Measurements from ENCODE around the gene S1PR3.

S1PR3 gene

DNA sequence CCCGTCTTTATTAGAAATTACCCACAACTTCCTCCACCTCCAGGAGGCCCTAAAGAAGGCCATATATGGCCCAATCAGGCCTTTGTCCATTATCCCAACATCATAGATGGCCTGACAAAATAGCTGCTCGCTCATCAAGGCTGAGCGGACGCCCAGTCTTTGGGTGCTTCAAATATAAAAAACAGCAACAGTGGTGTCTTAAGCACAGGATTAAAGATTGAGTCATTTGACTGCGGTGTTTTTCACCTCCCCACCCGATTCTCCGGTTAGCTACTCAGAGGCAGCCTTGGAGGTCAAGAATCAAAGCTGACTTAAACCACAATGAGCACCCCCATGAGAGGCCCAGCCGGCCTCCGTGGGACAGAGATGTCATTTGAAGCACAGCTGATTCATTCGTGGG, 18.8 kb downstream of the S1PR3 start:
- DNase-seq, result no peak

DNA sequence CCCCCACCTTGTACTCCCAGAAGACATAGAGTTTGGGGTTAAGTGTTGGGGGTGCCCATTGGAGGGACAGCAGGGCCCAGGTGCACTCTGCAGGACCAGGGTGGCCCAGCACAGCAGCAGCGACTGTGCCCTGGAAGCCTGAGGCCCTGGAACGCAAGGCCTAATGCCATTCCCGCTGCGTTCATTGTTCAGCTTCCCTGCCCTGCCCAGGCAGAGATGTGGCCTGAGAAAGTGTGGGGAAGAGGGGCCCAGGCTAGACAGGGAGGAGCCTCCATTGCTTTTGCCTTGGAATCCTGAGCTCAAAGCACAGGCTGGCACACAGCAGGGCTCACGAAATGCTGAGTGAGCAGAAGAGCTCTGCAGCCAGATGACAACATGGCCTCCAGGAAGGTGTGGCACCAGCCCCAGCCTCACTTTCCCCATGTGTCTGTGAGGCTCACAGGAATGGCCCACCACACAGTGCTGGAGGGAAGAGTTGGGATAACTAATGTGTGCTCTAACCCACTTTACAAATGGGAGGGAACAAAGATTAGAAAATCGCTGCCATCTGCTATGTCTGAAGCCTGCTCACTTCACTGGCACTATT, 19.4 kb downstream of the S1PR3 start:
- no peak for DNase-seq

DNA sequence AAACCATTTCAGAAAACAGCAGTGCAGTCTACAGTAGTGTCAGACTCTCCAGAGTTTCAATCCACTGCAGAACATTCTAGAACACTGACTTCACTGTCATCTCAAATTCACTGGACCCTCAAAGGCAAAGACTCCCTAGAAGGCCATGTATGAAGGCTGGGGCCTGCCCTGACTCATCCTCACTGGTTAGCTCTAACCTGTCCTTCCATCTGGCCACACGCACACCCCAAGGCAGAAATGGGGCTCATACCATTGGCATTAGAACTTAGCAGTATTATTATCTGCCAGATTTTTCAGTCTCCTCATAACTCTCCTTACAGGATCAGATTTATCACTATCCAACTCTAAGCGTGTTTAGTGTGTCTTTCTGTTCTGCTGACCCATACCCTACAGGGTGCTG, 20.4 kb downstream of the S1PR3 start:
- DNase-seq, result no peak

DNA sequence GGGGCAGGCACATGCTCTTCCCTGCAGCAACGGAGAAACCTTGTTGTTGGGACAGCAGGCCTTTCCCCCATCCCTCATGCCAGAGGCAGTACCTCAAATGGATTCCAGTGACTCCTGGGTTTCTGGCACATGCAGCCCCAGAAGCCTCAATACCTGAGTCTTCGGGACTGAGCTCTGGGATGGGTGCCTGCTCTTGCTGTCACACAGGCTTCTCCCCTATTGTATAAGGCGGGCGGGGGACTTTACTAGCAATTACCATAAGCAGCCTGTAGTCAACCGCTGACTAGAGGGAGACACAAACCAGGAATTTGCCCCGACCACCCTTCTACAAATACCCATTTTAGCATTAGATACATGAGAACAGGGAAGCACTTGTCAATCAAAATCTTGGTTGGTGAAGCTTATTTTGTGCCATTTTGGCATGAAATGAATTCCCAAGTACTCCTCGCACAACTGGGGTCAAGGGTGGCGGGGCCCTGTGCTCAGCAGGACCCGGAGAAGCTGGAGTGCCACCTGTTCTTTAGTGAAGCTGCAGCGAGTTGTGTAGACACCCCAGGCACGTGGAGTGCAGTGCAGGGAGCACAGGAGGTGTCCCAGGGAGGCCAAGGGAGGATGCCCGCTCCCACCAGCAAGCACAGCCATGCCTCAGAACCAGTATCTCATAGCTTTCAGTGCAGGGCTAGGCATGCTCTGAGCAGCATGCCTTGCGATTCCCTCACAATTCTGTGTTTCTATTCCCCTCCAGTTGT, 21.2 kb downstream of the S1PR3 start:
- no peak for DNase-seq

DNA sequence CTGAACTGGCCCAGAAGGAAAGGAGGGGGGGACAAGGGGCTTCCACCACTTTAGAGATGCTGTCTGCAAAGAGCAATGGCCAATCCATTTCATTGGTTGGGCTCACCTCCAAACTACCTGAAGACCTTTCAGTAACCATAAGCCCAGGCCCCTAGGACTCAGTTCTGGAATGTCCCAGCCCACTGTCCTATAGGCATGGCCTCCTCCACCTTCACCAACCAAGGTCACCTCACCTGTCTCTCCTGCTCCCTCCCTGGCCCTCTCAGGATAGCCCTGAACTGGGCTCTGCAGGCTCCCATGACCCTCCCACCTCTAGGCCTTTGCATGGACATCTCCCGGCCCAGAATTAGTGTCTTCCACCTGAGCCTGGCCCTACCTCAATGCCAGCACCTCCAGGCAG, 22.4 kb downstream of the S1PR3 start:
- no peak for DNase-seq

DNA sequence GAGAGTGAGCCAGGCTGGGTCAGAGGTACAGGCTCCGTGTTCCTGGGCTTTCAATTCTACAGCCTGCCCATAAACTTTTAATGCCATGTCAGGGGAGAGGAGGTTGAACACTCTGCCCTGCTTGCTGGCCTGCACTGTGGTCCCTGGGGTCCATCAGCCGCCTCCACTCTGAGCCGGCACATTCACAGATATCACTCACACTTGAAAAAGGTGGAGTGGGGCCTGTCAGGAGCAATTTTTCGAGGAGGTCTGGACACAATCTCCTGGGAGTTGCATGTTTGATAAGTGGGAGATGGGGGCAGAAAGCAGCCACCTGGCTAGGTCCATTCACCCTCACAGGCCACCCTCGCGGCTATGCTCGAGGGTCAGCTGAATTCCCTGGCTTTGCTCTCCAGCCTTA, 22.9 kb downstream of the S1PR3 start:
- no peak for DNase-seq

DNA sequence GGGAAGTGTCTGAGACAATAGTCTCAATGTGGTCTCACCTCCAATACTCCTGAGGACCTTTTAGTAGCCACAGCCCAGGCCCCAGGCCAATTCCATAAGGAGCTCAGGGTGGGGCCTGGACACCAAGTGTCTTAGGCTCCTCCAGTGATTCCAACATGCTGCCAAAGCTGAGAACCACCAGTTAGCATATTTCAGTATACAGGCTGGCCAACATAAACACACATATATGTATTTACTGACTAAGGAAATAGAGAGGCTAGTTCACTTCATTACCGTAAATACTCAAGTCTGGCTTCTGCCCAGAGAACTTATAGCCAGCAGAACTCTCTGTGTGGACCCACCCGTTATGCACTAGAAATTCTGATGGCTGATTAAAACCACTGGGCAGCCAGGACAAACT, 24.1 kb downstream of the S1PR3 start:
- no peak for DNase-seq

DNA sequence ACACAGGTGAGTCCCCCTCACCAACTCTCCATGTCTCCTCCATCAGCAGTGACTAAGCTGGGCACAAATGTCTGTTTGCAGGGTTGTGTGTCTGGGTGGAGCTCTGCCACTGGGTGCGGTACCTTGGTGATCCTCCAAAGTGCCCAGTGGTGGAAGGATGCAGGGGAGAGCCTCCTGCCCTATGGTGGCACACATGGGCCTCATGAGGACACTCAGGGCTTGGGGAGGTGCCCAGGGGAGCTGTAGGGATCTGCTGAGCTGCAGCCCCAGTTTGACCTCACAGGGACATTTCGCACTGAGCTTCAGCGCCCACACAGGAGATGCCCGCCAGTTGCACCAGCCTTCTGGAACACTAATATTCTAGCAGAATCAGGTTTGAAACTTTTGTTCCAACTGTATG, 29.5 kb downstream of the S1PR3 start:
- DNase-seq, result no peak

DNA sequence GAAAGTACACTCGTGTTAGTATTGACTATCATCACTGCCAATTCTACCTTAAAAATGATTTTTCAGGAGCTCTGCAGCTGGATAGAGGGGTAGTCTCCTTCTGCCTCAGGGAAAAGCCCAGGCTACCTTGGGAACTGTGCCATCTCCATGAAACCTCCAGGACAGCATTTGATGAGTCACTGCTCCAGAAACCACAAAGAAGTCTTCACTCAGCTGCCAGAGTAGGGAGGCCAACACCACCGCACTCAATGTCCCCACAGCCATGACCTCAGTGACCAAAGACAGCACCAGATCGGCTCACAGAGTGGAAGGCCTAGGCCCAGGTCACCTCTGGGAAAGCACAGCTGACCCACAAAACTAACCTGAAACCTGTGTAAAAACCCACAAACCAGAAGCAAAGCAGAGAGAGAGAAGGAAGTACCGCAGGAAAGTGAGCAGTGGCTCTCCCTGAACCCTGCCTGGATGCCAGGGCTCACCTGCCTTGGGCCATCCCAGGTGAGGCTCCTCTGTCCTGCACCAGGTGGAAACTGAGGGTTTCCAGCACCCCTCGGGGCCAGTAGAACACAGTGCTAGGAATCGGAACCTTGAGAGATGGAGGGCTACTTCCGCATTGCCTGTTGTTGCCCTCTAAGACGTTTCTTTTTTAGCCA, 30.0 kb downstream of the S1PR3 start:
- no peak for DNase-seq

DNA sequence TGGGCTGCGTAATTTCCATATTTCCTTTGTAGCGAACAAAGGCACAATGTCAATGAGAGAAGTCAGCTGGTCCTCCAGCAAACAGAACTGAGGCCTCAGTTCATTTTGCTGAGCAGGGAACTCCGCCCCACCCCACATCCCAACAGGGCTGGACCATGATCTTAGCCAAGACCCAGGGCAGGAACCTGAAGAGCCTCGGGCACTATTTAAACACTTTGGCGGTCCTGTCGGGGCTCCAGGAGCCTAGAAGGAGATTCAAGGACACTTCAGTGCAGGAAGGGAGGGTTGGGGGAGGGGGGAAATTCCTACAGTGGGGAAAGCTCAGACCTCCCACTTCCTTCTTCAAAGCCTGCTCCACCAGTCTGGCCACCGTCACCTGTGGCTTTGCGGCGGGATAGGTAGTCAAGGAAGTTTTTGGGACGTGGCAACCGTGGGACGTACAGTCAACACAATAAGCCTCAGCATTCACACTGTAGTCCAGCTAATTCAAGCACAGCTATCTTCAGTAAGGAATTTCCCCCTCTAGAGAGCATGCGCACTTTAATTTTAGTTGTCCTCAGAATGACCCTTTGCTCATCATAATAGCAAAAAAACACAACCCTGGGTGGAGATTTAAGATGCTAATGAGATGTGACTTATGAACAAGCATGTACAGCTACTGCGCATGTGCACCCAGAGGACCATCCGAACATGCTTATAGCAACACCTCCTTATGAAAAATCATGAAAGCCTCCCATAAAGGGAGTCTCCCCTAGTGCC, 30.9 kb downstream of the S1PR3 start:
- DNase-seq, result no peak

DNA sequence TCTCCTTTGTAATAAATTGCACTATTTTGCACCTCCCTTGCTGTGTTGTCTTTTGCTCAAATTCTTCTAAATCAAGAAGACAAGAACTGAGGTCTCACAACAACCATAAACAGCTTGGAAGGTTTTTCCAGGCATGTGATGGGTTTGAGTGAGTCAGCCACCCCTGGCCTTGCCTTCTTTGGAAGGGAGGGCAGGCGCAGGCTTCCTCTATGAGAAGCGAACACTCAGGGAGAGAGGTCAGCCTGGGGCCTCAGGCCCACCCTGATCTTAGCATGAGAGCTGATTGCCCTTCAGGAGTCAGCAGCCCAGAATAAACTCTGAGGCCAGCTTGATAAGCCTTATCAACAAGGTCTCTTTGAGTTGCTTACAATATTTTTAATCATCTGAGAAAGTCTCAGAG, 31.6 kb downstream of the S1PR3 start:
- DNase-seq, result no peak

DNA sequence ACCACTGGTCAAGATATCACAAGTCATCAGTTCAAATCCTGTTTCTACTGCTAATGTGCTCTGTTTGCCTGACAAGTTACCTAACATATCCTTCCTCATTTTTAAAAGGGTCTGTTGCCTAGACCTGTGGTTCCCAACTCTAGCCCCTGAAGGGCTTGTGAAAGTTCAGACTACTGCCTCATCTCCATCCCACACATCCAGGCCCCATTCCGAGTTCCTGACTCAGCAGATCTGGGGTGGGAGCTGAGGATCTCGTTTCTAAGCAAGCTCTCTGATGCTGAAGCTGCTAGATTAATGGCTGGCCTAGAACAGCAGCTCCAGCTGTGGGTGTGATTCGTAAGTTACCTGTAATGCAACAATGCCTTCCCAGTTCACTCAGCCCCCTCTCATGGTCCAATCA, 32.5 kb downstream of the S1PR3 start:
- no peak for DNase-seq

DNA sequence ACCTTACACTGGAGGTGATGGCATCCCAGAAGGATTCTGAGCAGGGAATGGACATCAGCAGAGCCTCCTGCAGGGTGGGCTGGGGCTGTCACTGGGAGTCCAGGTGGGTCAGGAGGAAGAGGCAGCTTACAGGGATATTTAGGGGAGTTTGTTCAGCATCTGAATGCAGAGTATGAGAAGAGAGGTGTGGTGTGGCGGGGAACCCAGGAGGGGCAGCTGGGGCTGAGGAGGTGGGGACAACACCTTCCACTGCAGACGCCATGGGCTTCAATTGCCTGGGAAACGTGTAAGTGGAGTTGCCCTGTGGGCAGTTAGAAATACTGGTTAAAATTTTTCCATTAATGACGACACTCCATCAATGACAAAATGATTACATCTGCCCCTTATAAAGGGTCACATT, 33.5 kb downstream of the S1PR3 start:
- DNase-seq, result no peak

DNA sequence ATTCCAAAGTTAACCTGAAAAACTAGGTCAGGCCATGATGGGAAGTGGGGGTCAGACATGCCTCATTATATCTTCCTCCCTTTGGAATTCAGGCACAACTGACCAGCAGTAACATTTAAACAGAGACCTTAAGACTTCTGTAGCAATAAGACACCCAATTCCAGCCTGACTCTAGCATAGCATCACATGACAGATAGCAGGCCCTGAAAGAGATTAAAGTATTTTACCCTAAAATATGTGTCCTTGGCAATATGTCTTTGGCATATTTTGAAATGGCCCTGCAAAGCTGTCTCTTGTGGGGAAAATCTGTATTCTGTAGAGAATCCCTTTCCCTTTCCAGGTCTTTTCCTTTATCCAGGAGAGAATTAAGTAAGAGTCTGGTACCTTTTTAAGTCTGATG, 34.3 kb downstream of the S1PR3 start:
- DNase-seq, result no peak

DNA sequence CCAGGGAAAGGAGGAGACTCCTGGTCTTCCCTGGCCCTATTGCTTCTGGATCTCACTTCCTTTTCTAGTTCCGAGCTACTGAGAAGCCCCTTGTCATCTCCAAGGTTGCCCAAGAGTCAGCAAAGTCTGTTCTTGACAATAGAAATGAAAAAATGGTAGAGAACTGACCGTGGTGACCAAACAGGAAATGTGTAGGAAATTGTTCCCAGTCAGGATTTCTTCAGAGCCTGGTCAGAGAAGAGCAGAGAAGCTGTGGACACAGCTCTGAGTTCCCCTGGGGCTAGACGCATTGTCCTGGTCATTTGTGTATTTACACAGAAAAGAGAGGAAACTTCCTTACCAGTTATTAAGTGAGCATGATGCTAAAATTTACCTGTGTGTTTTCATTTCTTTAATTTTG, 35.6 kb downstream of the S1PR3 start:
- DNase-seq, result no peak

DNA sequence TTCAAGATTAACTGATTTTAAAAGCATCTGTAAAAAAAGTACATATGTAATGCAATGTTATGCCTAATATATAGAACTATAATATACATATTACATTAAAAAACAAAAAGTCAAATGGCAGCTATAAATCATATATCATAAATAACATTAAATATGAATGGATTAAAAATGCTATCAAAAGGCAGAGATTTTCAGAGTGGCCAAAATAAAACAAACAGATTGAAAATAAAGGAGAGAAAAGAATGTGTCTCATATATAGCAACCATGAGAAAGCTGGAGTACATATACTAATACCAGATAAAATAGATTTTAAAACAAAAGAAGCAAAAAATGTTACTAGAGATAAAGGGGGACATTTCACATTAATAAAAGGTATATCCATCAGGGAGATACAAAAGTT, 38.5 kb downstream of the S1PR3 start:
- DNase-seq, result no peak

DNA sequence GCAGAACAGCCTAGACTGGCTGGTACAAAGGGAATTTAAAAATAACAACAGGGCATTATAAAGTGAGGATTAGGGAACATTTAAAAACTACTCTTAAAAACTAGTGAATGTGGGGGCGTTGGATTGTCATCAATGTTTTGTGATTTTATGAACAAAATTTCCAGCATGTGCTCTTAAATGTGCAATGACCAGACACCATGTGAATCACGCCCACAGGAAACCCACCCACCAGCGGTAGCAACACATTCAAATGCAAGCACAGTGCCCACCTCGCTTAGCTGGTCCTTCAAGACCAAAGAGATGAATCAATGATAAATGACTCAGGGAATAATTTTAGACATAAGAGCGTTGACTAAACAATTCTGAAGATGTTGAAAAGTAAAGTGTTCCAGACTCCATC, 40.9 kb downstream of the S1PR3 start:
- DNase-seq, result no peak

DNA sequence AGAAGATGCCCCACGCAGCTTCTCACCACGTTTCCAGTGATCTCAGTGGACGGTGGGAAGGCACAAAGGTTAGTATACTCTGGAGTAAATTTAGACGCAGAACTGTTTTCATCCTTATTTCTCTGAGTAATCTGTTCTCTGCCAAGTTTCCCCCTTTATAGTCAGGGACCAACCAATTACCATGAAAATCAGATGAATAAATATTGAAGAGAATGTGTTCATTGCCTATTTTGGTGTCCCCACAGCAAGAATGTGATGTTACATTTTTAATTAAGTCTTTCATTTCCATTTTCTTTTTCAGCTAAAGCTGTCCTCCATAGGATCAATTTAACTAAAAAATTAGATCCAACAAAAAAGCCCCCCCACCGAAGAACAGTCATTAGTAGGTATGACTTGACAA, 41.4 kb downstream of the S1PR3 start:
- no peak for DNase-seq

DNA sequence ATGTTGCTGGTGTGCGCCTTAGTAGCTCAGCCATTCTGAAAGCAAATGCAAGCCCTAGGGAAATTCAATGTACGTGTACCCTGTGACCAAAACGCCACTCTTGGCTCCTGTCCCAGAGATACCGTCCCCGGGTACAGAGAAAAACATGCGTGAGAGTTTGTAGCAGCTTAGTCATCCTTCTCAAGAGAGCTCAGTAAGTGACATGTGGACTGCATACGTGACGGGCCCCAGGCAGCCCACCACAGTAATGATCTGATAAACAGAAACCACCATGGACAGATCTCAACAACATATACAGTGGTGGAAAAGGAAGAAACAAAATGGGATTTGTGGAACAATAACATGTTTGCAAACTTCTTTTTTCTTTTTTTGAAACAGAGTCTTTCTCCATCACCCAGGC, 45.1 kb downstream of the S1PR3 start:
- no peak for DNase-seq

DNA sequence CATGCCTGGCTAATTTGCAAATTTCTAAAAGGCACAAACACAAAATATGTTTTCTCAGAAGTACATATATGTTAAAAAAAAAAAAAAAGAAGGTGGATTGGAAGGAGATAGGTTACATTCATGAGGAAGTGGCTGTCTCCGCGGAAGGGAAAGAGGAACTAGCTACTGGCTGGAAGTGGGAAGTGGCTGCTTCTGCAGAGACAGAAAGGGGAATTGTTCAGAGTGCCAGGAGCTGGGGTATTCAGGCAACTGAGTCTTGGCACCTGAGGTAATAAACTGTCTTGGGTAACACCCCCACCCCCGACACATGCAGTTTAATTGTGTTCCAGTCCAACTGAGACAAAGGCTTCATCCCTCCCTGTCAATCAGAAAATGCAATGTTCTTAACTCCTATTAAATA, 45.6 kb downstream of the S1PR3 start:
- DNase-seq, result no peak

DNA sequence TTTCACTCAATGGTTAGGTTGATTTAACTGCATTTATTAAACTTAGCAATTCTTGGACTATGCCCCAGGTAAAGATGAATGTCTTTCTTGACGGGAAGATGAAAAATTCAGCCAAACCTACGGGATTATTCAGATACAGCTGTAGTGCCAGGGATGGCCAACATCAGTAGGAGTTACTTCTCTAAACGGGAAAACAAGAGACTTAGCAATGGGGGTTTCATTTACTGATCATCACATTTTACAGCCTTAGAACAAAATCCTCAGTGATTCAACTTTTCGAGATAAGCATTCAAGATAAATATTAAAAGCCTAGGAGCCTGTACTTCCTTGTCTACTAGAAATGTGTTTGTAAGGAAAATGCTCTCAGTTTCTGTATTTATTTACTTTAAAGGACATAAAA, 46.1 kb downstream of the S1PR3 start:
- DNase-seq, result no peak

DNA sequence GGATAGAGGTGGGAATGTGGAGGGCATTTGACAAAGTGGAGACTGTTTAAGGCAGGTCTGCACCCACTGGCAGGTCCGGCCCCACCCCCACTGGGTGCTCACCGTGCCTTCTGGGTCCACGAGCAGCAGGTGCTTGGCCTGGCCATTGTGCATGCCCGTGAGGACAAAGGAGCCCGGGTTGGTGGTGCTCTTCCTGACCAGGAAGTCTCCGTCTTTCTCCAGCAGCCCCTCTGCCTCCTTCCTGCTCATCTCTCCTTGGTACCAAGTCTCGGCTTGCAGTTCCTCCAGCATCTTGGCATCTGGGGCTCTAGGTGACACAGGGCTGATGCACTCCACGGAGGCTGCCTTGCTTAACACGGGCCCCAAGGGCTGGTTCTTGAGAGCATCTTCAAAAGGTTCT, 46.6 kb downstream of the S1PR3 start:
- no peak for DNase-seq

DNA sequence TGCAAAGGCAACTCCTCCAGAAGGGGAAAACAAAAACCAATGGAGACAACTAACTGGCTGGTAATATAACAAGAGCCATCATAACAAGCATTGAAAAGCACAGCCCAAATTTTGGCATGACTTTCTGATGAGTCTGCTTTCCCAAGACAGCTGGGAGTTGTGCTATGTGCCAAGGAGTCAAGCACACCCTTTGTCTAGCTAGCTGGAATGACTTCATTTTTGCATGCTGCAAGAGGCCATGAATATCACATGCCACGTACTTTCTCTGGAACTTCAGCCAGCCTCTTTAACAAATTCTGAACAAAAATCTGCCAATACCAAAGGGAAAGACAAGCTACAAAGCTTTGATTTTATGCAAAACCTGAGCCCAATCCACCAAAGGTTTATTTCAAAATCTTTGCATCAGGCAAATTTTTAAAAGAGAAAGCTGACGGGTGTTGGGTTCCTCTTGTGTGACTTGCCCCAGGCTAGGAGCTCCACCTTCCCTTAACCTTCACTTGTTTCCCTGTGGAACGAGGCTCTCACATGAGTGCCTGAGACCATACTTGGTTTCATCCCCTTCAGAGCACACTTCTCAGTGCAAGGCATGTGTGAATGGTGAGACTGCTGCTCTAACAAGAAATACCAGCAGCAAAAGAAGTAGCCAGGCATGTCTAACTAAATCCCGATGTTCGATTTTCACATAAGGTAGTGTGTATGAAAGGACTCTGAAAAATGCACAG, 47.3 kb downstream of the S1PR3 start:
- DNase-seq, result no peak

Measured in activated naive CD4-positive, alpha-beta T cell treated with Interleukin-2 at 50 U/mL for 16 hours (primary cell).